ENCODE data around the gene OR2D3. TPM values are rescaled to one million over a fixed set of nuclear protein-coding genes. Genes with fewer than 3 reads are reported as not detected.
"Not testable (repeated sequence)": the region's sequence is repeated elsewhere in the genome, so short reads cannot be mapped to it uniquely, and the experiment has no call there.

OR2D3 gene
- total RNA-seq, 1 experiment from 2014 or later = not detected

DNA sequence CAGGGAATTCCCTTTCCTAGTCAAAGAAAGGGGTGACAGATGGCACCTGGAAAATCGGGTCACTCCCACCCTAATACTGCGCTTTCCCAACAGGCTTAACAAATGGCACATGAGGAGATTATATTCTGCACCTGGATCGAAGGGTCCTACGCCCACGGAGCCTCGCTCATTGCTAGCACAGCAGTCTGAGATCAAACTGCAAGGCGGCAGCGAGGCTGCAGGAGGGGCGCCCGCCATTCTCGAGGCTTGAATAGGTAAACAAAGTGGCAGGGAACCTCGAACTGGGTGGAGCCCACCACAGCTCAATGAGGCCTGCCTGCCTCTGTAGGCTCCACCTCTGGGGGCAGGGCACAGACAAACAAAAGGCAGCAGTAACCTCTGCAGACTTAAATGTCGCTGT is 16.0 kb upstream of the OR2D3 start:
- not testable (repeated sequence) for DNase-seq (ENCODE audit: low read depth in 1 of 2, low spot score in 2 of 2); H3K36me3 ChIP-seq; H3K9me3 ChIP-seq (replicated peaks); H3K27me3 ChIP-seq (replicated peaks); H3K4me1 ChIP-seq (replicated peaks); H3K4me3 ChIP-seq; H3K27ac ChIP-seq

DNA sequence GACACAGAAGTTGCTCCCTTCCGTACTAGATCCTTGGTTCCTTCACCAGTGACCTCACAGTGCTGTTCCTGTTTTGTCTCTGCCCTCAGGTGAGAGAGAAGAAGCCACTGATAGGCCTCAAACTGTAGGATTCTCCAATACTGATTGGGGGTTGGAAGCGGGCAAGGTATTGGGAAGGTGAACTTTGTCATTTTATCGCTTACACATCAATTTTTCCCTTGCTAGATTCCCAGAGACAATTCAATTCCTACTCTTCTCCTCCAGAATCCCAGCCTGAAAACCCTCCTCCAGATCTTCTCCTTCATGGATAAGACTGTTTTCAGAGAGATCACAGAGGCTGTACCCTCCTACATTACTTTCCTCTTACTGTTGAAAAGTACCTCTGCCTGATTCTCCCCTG is 9.4 kb upstream of the OR2D3 start:
- Histone ChIP-seq H3K27ac (no peak overlapping the region), H3K4me3 (no peak overlapping the region)
- DNase-seq (ENCODE audit: low read depth in 1 of 2, low spot score in 2 of 2) = no peak

GRCh38 chr11:6911948-6912347 is 8.9 kb upstream of the OR2D3 start:
- Histone ChIP-seq H3K9me3 (replicated peaks) (no peaks in the 10 kb centered on the region), H3K27ac (no peak overlapping the region), H3K4me3 (no peak overlapping the region), H3K36me3 (no peaks in the 10 kb centered on the region), H3K4me1 (replicated peaks) (no peaks in the 10 kb centered on the region), H3K27me3 (replicated peaks) (no peaks in the 10 kb centered on the region)
- no peak for DNase-seq (ENCODE audit: low read depth in 1 of 2, low spot score in 2 of 2)

More for the DNA sequence above, 9.4 kb upstream of the OR2D3 start:
- Histone ChIP-seq H3K4me1 (replicated peaks) (no peaks in the 10 kb centered on the region), H3K36me3 (no peaks in the 10 kb centered on the region), H3K9me3 (replicated peaks) (no peaks in the 10 kb centered on the region), H3K27me3 (replicated peaks) (no peaks in the 10 kb centered on the region)

GRCh38 chr11:6919698-6920097 is 1.1 kb upstream of the OR2D3 start:
- Histone ChIP-seq H3K4me1 (replicated peaks) (no peaks in the 10 kb centered on the region), H3K36me3 (no peaks in the 10 kb centered on the region), H3K27me3 (replicated peaks) (no peaks in the 10 kb centered on the region), H3K27ac (no peak overlapping the region), H3K9me3 (replicated peaks) (no peaks in the 10 kb centered on the region), H3K4me3 (no peak overlapping the region)
- no peak for DNase-seq (ENCODE audit: low read depth in 1 of 2, low spot score in 2 of 2)

GRCh38 chr11:6925007-6925577 is 4.3 kb downstream of the OR2D3 start:
- H3K4me3 ChIP-seq = no peak overlapping the region
- H3K27ac ChIP-seq = no peak overlapping the region

DNA sequence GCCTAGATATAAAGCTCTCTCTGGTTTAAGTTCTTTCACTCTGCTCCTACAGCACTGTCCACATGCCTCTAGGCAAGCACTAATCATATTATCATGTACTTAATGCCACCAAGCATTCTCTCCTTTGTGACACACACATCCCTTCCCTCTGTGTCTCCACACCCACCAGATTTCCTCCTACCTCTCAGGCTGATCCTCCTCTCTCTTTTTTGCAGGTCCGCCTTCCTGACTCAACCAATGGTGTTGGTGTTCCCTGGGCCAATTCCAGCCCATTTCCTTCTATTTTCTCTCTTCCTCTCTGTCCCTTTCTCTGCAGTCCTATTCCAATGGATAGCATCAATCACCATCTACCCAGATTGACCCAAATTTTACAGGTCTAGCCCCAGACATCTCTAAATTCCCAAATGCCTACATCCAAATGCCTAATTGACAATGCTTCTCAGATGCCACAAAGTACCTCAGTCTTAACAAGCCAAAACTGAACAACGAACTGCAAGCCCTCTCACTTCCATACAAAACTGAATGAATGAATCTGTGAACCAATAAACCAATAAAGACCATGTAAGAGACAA is 4.9 kb downstream of the OR2D3 start:
- H3K9me3 ChIP-seq (replicated peaks) = no peaks in the 10 kb centered on the region
- H3K27ac ChIP-seq = no peak overlapping the region
- DNase-seq (ENCODE audit: low read depth in 1 of 2, low spot score in 2 of 2) = no peak
- H3K4me1 ChIP-seq (replicated peaks) = no peaks in the 10 kb centered on the region
- no peak overlapping the region for H3K4me3 ChIP-seq
- no peaks in the 10 kb centered on the region for H3K27me3 ChIP-seq (replicated peaks)
- H3K36me3 ChIP-seq = no peaks in the 10 kb centered on the region

More at GRCh38 chr11:6925007-6925577, 4.3 kb downstream of the OR2D3 start:
- DNase-seq (ENCODE audit: low read depth in 1 of 2, low spot score in 2 of 2) = no peak
- Histone ChIP-seq H3K9me3 (replicated peaks) (no peaks in the 10 kb centered on the region), H3K36me3 (no peaks in the 10 kb centered on the region), H3K4me1 (replicated peaks) (no peaks in the 10 kb centered on the region), H3K27me3 (replicated peaks) (no peaks in the 10 kb centered on the region)

DNA sequence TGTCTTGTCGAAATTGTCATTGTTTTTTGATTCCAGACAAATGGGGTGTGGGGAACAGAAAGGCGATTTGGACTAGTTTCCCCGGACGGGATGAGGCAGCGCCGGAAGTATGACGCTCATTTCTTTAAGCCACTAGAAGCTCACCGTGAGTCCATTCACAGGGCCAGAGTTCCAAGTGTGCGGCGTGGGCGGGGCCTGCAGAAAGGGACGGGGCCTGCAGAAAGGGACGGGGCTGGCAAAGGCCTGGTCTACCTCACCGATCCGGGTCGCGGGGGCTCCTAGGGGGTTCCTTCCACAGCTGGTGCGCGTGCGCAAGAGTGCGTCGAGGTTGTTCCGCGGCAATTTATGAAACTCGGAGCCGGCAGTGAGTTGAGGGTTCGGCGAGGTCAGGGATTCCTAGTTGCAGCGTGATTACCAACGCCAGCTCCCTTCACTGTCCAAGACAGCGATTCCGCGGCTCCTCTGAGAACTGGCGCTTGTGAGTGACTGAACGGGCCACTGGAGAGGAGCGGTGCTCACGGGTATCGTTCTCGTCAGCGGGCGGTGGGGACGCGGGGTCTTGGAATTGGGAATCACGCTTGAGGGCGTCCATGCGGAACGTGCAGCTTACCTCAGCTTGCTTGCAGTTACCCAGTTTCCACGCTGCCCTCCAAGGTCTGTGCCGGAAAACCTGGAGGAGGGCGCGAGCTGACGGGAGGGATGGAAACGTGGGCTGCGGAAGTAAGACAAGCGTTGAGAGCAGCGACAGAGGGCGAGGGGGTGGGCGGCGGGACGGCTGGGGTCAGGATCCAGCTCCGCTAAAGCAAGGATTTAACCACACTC is 5.6 kb downstream of the OR2D3 start, which contains the start of gene ZNF215:
ZNF215 (plus strand) TSS at position 219 of the 822 bp plus-strand sequence. CDS start 5,847 bp downstream, outside the sequence.
- no peaks in the 10 kb centered on the region for H3K36me3 ChIP-seq
- H3K4me3 ChIP-seq = no peak within 1 kb of the TSS
- H3K27me3 ChIP-seq (replicated peaks) = no peaks in the 10 kb centered on the region
- no peaks in the 10 kb centered on the region for H3K9me3 ChIP-seq (replicated peaks)
- no peak within 1 kb of the TSS for H3K27ac ChIP-seq
- no peak for DNase-seq (ENCODE audit: low read depth in 1 of 2, low spot score in 2 of 2)
- H3K4me1 ChIP-seq (replicated peaks) = no peaks in the 10 kb centered on the region

GRCh38 chr11:6927030-6927617 is 6.3 kb downstream of the OR2D3 start:
- Histone ChIP-seq H3K4me1 (replicated peaks) (no peaks in the 10 kb centered on the region), H3K4me3 (no peak overlapping the region), H3K36me3 (no peaks in the 10 kb centered on the region), H3K27me3 (replicated peaks) (no peaks in the 10 kb centered on the region), H3K27ac (no peak overlapping the region), H3K9me3 (replicated peaks) (no peaks in the 10 kb centered on the region)
- no peak for DNase-seq (ENCODE audit: low read depth in 1 of 2, low spot score in 2 of 2)

GRCh38 chr11:6928916-6929315 is 8.1 kb downstream of the OR2D3 start:
- H3K9me3 ChIP-seq (replicated peaks) = no peaks in the 10 kb centered on the region
- H3K4me1 ChIP-seq (replicated peaks) = no peaks in the 10 kb centered on the region
- H3K4me3 ChIP-seq = no peak overlapping the region
- no peak overlapping the region for H3K27ac ChIP-seq
- H3K27me3 ChIP-seq (replicated peaks) = no peaks in the 10 kb centered on the region
- no peaks in the 10 kb centered on the region for H3K36me3 ChIP-seq
- no peak for DNase-seq (ENCODE audit: low read depth in 1 of 2, low spot score in 2 of 2)

DNA sequence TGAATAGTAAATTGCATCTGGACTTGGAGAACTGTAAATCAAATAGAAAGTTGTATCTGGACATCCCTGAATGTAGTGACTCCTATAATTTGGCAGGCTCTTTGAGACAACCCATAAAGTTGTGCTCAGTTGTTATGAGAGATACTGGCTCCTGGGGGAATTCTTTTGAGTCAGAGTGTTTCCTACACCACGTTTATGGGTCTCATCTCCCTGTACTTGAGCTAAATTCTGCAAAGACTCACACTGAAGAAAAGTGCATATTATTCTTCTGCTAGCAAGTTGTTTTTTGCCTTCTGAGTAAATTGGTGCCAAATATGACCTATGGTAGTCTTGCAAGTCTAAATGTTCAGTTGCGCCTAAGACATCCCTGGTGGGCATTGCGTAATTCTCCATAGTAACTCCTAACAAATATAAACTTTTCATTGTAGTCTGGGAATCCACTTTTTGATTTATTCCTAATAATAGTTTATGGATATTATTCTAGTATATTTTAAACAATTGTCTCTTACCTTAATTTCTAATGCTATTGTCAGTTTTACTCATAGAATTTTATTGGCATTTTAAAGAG is 10.4 kb downstream of the OR2D3 start:
- Histone ChIP-seq H3K27ac (no peak overlapping the region), H3K4me3 (no peak overlapping the region), H3K9me3 (replicated peaks) (no peaks in the 10 kb centered on the region), H3K4me1 (replicated peaks) (no peaks in the 10 kb centered on the region), H3K27me3 (replicated peaks) (no peaks in the 10 kb centered on the region), H3K36me3 (no peaks in the 10 kb centered on the region)
- DNase-seq (ENCODE audit: low read depth in 1 of 2, low spot score in 2 of 2) = no peak

DNA sequence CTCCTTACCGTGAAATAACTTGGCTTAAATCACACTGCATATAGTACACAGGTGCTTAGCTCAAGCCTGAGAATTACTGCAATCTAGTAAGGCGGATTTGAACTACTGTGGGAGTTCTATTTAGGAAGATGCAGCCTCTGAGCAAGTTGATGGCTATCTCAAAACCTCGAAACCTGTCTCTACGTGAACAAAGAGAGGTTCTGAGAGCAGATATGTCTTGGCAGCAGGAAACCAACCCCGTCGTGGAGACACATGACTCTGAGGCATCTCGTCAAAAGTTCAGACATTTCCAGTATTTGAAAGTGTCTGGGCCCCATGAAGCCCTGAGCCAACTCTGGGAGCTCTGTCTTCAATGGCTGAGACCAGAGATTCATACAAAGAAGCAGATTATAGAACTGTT is 11.3 kb downstream of the OR2D3 start:
- DNase-seq (ENCODE audit: low read depth in 1 of 2, low spot score in 2 of 2) = no peak
- Histone ChIP-seq H3K27ac (no peak overlapping the region), H3K4me1 (replicated peaks) (no peaks in the 10 kb centered on the region), H3K4me3 (no peak overlapping the region), H3K36me3 (no peaks in the 10 kb centered on the region), H3K9me3 (replicated peaks) (no peaks in the 10 kb centered on the region), H3K27me3 (replicated peaks) (no peaks in the 10 kb centered on the region)

DNA sequence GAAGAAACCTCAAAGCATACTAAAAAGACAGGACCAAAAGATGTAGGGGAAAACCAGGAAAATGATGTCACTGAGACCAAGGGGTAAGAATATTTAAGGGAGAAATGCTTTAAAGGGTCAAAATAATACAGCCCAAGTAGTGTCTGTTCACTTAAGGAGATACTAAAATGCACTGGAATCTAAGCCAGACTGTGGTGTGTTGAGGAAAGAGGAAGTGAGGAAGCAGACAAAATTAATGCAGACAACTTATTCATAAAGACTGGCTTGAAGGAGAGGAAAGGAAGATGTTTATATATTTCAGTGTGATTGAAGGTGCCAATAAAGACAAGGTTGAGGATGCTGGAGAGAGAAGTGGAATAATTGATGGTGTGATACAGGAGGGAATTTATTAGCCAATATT is 21.2 kb downstream of the OR2D3 start:
- H3K27me3 ChIP-seq (replicated peaks) = no peaks in the 10 kb centered on the region
- H3K4me1 ChIP-seq (replicated peaks) = no peaks in the 10 kb centered on the region
- no peaks in the 10 kb centered on the region for H3K36me3 ChIP-seq
- no peak overlapping the region for H3K4me3 ChIP-seq
- H3K9me3 ChIP-seq (replicated peaks) = no peaks in the 10 kb centered on the region
- no peak for DNase-seq (ENCODE audit: low read depth in 1 of 2, low spot score in 2 of 2)
- no peak overlapping the region for H3K27ac ChIP-seq

DNA sequence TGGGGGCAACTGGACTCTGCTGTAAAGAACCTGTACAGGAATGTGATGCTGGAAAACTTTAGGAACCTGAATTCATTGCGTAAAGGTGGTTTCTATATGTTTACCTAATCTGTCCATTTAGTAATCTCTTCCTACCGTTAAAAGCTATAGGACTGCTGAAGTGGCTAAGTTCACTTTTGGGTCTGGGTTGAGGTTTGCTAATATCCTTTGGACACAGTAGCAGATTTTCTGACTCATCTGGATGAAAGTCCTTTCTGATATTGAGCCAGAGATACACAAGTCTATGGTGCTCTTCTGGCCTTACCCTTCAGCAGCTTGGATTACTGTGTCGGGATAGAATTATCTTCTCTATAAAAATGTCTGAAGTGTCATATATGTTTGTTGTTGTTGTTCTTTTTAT is 22.3 kb downstream of the OR2D3 start:
- H3K36me3 ChIP-seq = no peaks in the 10 kb centered on the region
- H3K4me3 ChIP-seq = no peak overlapping the region
- H3K4me1 ChIP-seq (replicated peaks) = no peaks in the 10 kb centered on the region
- H3K9me3 ChIP-seq (replicated peaks) = no peaks in the 10 kb centered on the region
- DNase-seq (ENCODE audit: low read depth in 1 of 2, low spot score in 2 of 2) = no peak
- no peak overlapping the region for H3K27ac ChIP-seq
- H3K27me3 ChIP-seq (replicated peaks) = no peaks in the 10 kb centered on the region

DNA sequence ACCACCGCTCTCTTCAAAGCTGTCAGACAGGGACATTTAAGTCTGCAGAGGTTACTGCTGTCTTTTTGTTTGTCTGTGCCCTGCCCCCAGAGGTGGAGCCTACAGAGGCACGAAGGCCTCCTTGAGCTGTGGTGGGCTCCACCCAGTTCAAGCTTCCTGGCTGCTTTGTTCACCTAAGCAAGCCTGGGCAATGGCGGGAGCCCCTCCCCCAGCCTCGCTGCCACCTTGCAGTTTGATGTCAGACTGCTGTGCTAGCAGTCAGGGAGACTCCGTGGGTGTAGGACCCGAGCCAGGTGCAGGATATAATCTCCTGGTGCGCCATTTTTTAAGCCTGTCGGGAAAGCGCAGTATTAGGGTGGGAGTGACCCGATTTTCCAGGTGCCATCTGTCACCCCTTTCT is 33.4 kb downstream of the OR2D3 start:
- H3K4me1 ChIP-seq (replicated peaks); DNase-seq (ENCODE audit: low read depth in 1 of 2, low spot score in 2 of 2); H3K27me3 ChIP-seq (replicated peaks); H3K27ac ChIP-seq; H3K36me3 ChIP-seq; H3K9me3 ChIP-seq (replicated peaks); H3K4me3 ChIP-seq: not testable (repeated sequence)
